GM10248 (cell line): Measurements from ENCODE around the gene TUBB8.

ENCODE experiments used
- CTCF ChIA-PET: fragments of 300-600 bp; sonication (Branson Sonifier 250); formaldehyde crosslinking; extraction: SDS; loops from one replicate; lab custom pipeline; 2021; ENCODE audit warnings: antibody characterized with exemption; lab: Yijun Ruan, JAX
- POLR2A ChIA-PET: fragments of 350-650 bp; sonication (Branson Sonifier 250); formaldehyde crosslinking; extraction: SDS; loops from one replicate; lab custom pipeline; 2020; ENCODE audit warnings: antibody characterized with exemption; lab: Yijun Ruan, JAX
- DNase-seq: peaks from one replicate; pipeline ENCODE4 v3.0.0; 2012; ENCODE audit errors: extremely low spot score
- CTCF ChIP-seq: IDR thresholded peaks from 2 replicates; pipeline ENCODE4 v1.5.1; 2012; ENCODE audit warnings: mild to moderate bottlenecking, low read depth; ENCODE audit errors: extremely low read depth, missing control alignments, control extremely low read depth

Gene TUBB8

DNA sequence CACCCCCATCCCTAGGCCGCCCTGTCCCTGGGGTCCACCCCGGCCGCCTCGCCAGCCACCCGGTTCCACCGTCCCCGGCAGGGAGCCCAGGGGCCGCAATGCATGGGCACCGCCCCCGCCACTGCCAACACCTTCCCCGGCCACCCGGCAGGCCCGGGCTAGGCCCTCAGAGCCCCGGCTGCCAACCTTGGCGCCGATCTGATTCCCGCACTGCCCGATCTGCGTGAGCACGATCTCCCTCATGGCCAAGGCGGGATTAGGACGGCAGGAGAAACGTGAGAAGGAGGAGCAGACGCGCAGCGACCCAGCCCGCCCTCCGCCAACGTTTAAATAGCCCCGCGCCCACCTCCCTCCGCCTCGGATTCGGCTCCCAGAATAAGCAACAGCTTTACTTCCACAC is at the start of gene TUBB8:
Gene TUBB8 (minus strand): TSS at position 301 of the 400 bp plus-strand sequence. CDS start 58 bp downstream, at position 243.
- no peak for TF ChIP-seq CTCF
- POLR2A ChIA-PET: no interaction called here
- DNase-seq: no peak
- CTCF ChIA-PET: no interaction called here

DNA sequence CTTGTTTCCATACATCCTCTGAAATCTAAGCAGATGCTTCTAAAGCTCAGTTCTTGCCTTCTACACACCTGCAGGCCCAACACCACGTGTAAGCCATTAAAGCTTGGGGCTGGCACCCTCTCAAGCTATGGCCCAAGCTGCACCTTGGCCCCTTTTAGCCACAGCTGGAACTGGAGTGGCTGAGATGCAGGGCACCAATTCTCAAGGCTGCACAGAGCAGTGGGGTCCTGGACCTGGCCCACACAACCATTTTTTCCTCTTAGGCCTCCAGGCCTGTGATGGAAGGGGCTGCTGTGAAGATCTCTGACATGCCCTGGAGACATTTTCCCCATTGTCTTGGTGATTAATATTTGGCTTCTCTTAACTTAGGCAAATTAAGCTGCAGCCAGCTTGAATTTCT is 47.4 kb upstream of the TUBB8 start:
- ChIA-PET POLR2A (no interaction called here), CTCF (no interaction called here)
- no peak for DNase-seq
- TF ChIP-seq CTCF: no peak

- no peak for TF ChIP-seq CTCF
- no peak for DNase-seq
- ChIA-PET CTCF (no interaction called here), POLR2A (no interaction called here)
These were observed 46.4 kb upstream of the TUBB8 start for GRCh38 chr10:95356-96115.

GRCh38 chr10:94613-95012 is 45.5 kb upstream of the TUBB8 start:
- CTCF ChIA-PET: no interaction called here
- POLR2A ChIA-PET: no interaction called here
- DNase-seq: no peak
- no peak for TF ChIP-seq CTCF

GRCh38 chr10:92846-93245 is 43.8 kb upstream of the TUBB8 start:
- CTCF ChIA-PET: no interaction called here
- DNase-seq: no peak

GRCh38 chr10:92153-92552 is 43.1 kb upstream of the TUBB8 start:
- no peak for TF ChIP-seq CTCF
- CTCF ChIA-PET: no interaction called here
- DNase-seq: no peak
- POLR2A ChIA-PET: no interaction called here

More at GRCh38 chr10:92846-93245, 43.8 kb upstream of the TUBB8 start:
- POLR2A ChIA-PET: no interaction called here
- TF ChIP-seq CTCF: no peak
